NCI-H146 (cell line): ENCODE measurements around the gene KRTAP10-11.
"Not testable (repeated sequence)": the region's sequence is repeated elsewhere in the genome, so short reads cannot be mapped to it uniquely, and the experiment has no call there.

Source experiments
- DNase-seq: peaks from one replicate; lab custom pipeline; 2025; lab: John Stamatoyannopoulos, UW

KRTAP10-11 gene

GRCh38 chr21:44646366-44647221 lies at the start of gene KRTAP10-11:
Gene KRTAP10-11, plus strand, starts transcription at chr21:44646414. Its CDS starts 45 bp downstream, at chr21:44646459.
- peak; percentile 58 for DNase-seq

- DNase-seq: no peak
These were observed 48.2 kb upstream of the KRTAP10-11 start for GRCh38 chr21:44598061-44598460.

- no peak for DNase-seq
These were observed 46.8 kb upstream of the KRTAP10-11 start for GRCh38 chr21:44599264-44600029.

- peak; percentile 67 for DNase-seq
These were observed 45.9 kb upstream of the KRTAP10-11 start, which contains the start of gene KRTAP10-7 for GRCh38 chr21:44600118-44600978. Gene KRTAP10-7, plus strand, starts transcription at chr21:44600597. Its CDS starts 25 bp downstream, at chr21:44600622.

GRCh38 chr21:44601091-44601490 lies 45.1 kb upstream of the KRTAP10-11 start:
- DNase-seq: peak; percentile 48

- peak; percentile 24 for DNase-seq
These were observed 44.4 kb upstream of the KRTAP10-11 start for GRCh38 chr21:44601596-44602462.

GRCh38 chr21:44602463-44602850 lies 43.8 kb upstream of the KRTAP10-11 start:
- DNase-seq: no peak

GRCh38 chr21:44603109-44603875 lies 42.9 kb upstream of the KRTAP10-11 start:
- no peak for DNase-seq

GRCh38 chr21:44603911-44604310 lies 42.3 kb upstream of the KRTAP10-11 start:
- DNase-seq: no peak

- no peak for DNase-seq
These were observed 39.7 kb upstream of the KRTAP10-11 start for GRCh38 chr21:44606495-44606894.

GRCh38 chr21:44609193-44609592 lies 37.0 kb upstream of the KRTAP10-11 start:
- DNase-seq: no peak

GRCh38 chr21:44610157-44610843 lies 35.9 kb upstream of the KRTAP10-11 start:
- DNase-seq: not testable (repeated sequence)

GRCh38 chr21:44611551-44611950 lies 34.7 kb upstream of the KRTAP10-11 start:
- no peak for DNase-seq

GRCh38 chr21:44612029-44612486 lies 34.2 kb upstream of the KRTAP10-11 start, which contains the start of gene KRTAP10-8:
Gene KRTAP10-8, plus strand, starts transcription at chr21:44612079. Its CDS starts 22 bp downstream, at chr21:44612101.
- no peak for DNase-seq

- no peak for DNase-seq
These were observed 33.5 kb upstream of the KRTAP10-11 start for GRCh38 chr21:44612669-44613229.

GRCh38 chr21:44613386-44614155 lies 32.6 kb upstream of the KRTAP10-11 start:
- DNase-seq: no peak

- no peak for DNase-seq
These were observed 32.0 kb upstream of the KRTAP10-11 start for GRCh38 chr21:44614161-44614631.

GRCh38 chr21:44614961-44615391 lies 31.2 kb upstream of the KRTAP10-11 start:
- DNase-seq: no peak
